GM20000 (cell line): ENCODE results near the gene PIK3AP1.

Experiments used
- DNase-seq: peaks from one replicate; pipeline ENCODE4 v3.0.0; 2012; ENCODE audit warnings: low spot score
- TF ChIP-seq, protein P1 (sequence below): IDR thresholded peaks from 2 replicates; pipeline ENCODE4 v1.5.1; 2012; ENCODE audit warnings: mild to moderate bottlenecking, control low read depth; ENCODE audit errors: extremely low read depth, missing control alignments

PIK3AP1 gene

DNA sequence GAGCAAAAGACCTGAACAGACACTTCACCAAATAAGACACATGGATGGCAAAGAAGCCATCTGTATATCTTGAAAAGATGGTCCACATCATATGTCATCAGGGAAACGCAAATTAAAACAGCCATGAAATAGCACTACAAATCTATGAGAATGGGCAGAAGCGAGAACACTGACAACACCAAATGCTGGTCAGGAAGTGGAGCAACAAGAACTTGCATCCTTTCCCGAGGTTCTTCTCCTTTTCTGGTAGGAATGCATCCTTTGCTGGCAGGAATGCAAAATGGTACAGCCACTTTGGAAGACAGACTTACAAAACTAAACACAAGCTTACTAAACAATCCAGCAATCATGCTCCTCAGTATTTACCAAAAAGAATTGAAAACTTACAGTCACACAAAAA lies 60.0 kb downstream of the PIK3AP1 start:
- TF ChIP-seq, protein P1, sequence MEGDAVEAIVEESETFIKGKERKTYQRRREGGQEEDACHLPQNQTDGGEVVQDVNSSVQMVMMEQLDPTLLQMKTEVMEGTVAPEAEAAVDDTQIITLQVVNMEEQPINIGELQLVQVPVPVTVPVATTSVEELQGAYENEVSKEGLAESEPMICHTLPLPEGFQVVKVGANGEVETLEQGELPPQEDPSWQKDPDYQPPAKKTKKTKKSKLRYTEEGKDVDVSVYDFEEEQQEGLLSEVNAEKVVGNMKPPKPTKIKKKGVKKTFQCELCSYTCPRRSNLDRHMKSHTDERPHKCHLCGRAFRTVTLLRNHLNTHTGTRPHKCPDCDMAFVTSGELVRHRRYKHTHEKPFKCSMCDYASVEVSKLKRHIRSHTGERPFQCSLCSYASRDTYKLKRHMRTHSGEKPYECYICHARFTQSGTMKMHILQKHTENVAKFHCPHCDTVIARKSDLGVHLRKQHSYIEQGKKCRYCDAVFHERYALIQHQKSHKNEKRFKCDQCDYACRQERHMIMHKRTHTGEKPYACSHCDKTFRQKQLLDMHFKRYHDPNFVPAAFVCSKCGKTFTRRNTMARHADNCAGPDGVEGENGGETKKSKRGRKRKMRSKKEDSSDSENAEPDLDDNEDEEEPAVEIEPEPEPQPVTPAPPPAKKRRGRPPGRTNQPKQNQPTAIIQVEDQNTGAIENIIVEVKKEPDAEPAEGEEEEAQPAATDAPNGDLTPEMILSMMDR, result no peak
- DNase-seq, result no peak

DNA sequence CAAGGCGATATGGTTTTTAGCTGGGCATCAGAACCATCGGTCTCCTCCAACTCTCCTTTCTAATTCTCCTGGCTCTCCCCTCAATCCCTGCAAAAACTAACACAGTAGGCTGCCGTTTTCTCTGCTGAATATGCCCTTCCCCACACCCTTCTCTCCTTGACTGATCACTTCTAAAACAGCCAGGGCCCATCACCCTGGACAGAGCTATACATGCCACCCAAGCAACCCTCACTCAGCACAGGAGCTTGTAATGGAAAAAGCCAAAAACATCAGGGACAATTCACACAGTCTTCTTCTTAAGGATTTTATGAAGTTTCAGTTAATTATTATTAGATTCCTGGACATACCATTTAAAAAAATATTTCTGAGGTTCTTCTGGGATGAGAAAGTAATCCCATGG lies 61.5 kb downstream of the PIK3AP1 start:
- no peak for DNase-seq
- TF ChIP-seq, protein P1, result no peak

DNA sequence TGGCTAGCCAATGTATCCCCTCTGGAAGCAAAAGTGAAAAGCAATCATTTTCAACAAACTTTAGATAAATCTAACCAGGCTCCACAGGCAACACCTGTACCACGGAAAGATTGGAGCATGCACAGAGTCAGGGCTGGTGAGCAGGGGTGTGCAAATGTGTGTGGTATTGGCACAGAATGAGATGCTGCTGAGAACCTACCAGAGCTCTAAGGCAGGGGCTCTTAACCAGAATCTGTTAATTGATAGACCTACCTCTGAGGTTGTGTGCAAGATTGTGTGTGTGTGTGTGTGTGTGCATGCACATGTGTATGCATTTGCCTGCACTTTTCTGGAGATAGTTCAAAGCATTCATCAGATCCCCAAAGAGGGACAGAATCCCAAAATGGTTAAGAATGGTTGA lies 62.9 kb downstream of the PIK3AP1 start:
- DNase-seq, result no peak
- TF ChIP-seq, protein P1, result no peak

DNA sequence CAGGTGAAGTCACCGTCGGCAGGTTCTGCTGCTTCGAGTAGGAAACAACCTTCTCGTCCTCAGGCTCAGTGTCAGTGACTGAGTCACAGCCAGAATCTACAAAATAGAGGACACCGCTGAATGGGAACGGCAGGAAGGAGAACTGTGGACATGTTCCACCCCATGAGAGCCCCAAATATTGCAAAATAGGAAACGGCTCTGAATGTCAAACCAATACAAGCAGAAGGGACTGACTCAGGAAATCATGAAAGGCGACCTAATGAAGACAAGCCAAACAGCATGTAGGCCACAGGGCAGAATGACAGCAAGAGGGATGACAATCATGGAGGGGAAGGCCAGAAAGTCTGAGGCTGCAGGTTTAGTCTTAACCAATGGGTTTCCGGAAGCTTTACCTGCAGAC lies 63.5 kb downstream of the PIK3AP1 start:
- TF ChIP-seq, protein P1, result no peak
- no peak for DNase-seq

DNA sequence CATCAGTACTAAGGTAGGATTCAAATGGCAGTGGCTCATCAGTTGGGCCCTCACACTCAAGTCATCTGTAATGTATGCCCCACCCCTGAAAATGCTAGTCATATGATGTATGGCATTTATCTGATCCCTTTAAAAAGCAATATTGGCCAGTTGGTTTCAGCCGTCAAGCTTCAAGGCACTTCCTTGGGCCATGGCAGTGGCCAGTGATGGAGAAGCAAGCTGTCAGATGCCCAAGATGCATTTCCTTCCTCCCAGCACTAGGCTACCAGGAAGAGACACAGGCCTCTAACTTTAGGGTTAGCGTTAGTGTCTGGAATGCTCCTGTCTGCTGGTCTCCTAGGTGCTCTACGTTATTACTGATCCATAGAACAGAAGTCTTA lies 64.1 kb downstream of the PIK3AP1 start:
- no peak for DNase-seq
- TF ChIP-seq, protein P1, result no peak

DNA sequence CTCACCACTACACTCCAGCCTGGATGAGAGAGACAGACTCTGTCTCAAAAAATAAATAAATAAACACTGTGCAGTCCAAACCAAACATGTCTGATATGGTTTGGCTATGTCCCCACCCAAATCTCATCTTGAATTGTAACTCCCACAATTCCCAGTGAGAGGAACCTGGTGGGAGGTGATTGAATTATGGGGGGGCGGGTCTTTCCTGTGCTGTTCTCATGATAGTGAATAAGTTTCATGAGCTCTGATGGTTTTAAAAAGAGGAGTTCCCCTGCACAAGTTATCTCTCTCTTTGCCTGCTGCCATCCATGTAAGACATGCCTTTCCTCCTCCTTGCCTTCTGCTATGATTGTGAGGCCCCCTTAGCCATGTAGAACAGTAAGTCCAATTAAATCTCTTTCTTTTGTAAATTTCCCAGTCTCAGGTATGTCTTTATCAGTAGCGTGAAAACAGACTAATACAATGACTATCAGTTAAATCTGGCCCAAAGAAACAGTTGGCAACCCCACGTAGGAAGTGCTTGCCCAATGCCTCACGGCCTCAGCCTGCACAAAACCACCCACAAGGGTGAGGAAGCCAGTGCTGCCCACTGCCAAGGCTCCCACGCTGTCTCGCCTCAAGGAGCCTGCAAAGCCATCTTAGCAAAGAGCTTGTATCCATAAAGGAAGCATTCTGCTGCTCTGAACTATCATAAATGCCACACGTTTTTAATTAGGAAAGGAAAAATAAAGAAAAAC lies 64.7 kb downstream of the PIK3AP1 start:
- no peak for DNase-seq

DNA sequence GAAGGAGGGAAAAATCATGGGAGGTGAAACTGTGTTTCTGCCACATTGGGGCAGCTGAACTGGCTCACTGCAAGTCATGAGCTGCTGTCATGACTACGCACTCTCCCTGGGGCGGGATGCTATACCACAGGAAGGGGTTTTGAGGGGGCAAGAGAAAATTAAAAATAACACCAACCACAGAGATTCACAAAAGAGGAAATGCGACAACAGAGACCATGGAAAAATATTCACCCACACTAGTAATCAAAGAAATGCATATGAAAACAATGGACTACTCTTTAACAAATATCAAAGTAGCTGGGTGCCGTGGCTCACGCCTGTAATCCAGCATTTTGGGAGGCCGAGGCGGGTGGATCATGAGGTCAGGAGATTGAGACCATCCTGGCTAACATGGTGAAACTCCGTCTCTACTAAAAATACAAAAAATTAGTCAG lies 68.3 kb downstream of the PIK3AP1 start:
- TF ChIP-seq, protein P1, result no peak
- DNase-seq, result peak; percentile 55

More for the DNA sequence above, 64.7 kb downstream of the PIK3AP1 start:
- TF ChIP-seq, protein P1, result no peak
